ENCODE data around the gene PHF21A.
A peak's percentile ranks its signal among the peaks of the same experiment; 100 is the strongest.

PHF21A gene

GRCh38 chr11:46121301-46121723, at the start of gene PHF21A:
Gene PHF21A (minus strand): TSS chr11:46121454. CDS start chr11:46084219, 37,235 bp downstream.
- TF ChIP-seq EZH2 (IDR thresholded peaks at IDR 0.05; ENCODE audit: borderline replicate concordance, low read length) (no peak), CTCF (IDR thresholded peaks at IDR 0.05; ENCODE audit: low read length) (no peak)
- peaks cover 29% of the 10 kb centered on the region for H3K79me2 ChIP-seq (ENCODE audit: insufficient read depth, low read length)
- no peaks in the 10 kb centered on the region for H3K9me3 ChIP-seq (ENCODE audit: low read length)
- peak within 1 kb of the TSS; percentile 94 for H3K4me2 ChIP-seq (ENCODE audit: low read length)
- H3K27ac ChIP-seq (ENCODE audit: low read depth, low read length, poor library complexity, severe bottlenecking), result peak within 1 kb of the TSS; percentile 92
- peak within 1 kb of the TSS; percentile 78 for H3K4me3 ChIP-seq (ENCODE audit: low read depth, low read length, poor library complexity, severe bottlenecking)
- H2AFZ ChIP-seq (ENCODE audit: low read length), result peak within 1 kb of the TSS; percentile 28; the same call in 1 of the 2 replicates
- peaks cover 6% of the 10 kb centered on the region; the same call in 1 of the 2 replicates for H3F3A ChIP-seq (ENCODE audit: insufficient read depth, low read length)
- no peaks in the 10 kb centered on the region for H3K27me3 ChIP-seq (ENCODE audit: insufficient read depth, low read length)
- H3K36me3 ChIP-seq (ENCODE audit: insufficient read depth, low read length), result no peaks in the 10 kb centered on the region
- no peaks in the 10 kb centered on the region for H3K9me2 ChIP-seq (ENCODE audit: low read depth, low read length)
- no peaks in the 10 kb centered on the region for H4K20me1 ChIP-seq (ENCODE audit: insufficient read depth, low read length)
- H3K9ac ChIP-seq (ENCODE audit: low read length), result peak within 1 kb of the TSS; percentile 86
- peaks cover 36% of the 10 kb centered on the region for H3K4me1 ChIP-seq (ENCODE audit: insufficient read depth, low read length, severe bottlenecking)

DNA sequence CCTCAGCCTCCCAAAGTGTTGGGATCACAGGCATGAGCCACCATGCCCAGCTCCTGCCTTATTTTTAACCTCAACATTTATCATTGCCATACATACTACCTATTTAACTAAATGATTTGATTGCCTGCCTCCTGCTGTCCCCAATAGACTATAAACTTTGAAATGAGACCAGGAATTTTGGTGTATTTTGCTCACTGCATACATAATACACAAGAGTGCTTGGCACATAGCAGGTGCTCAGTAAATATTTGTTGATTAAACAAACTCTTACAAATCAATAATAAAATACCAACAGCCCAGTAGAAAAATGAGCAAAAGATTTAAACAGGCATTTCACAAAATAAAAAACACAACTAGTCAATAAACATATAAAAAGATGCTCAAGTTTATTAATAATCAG, 49.5 kb upstream of the PHF21A start:
- Histone ChIP-seq H4K20me1 (ENCODE audit: insufficient read depth, low read length) (no peaks in the 10 kb centered on the region), H3K4me3 (ENCODE audit: low read depth, low read length, poor library complexity, severe bottlenecking) (no peak overlapping the region), H3K4me1 (ENCODE audit: insufficient read depth, low read length, severe bottlenecking) (no peaks in the 10 kb centered on the region), H3K36me3 (ENCODE audit: insufficient read depth, low read length) (no peaks in the 10 kb centered on the region), H3K9me3 (ENCODE audit: low read length) (no peaks in the 10 kb centered on the region), H3K4me2 (ENCODE audit: low read length) (no peak overlapping the region), H3K27ac (ENCODE audit: low read depth, low read length, poor library complexity, severe bottlenecking) (no peak overlapping the region), H3K9me2 (ENCODE audit: low read depth, low read length) (no peaks in the 10 kb centered on the region), H2AFZ (ENCODE audit: low read length) (no peak overlapping the region), H3K27me3 (ENCODE audit: insufficient read depth, low read length) (no peaks in the 10 kb centered on the region), H3K79me2 (ENCODE audit: insufficient read depth, low read length) (no peaks in the 10 kb centered on the region), H3K9ac (ENCODE audit: low read length) (no peak overlapping the region), H3F3A (ENCODE audit: insufficient read depth, low read length) (no peaks in the 10 kb centered on the region)
- TF ChIP-seq CTCF (IDR thresholded peaks at IDR 0.05; ENCODE audit: low read length), result no peak
- no peak for TF ChIP-seq EZH2 (IDR thresholded peaks at IDR 0.05; ENCODE audit: borderline replicate concordance, low read length)

- H2AFZ ChIP-seq (ENCODE audit: low read length), result no peak overlapping the region
- no peak overlapping the region for H3K27ac ChIP-seq (ENCODE audit: low read depth, low read length, poor library complexity, severe bottlenecking)
- no peak overlapping the region for H3K9ac ChIP-seq (ENCODE audit: low read length)
- H3K27me3 ChIP-seq (ENCODE audit: insufficient read depth, low read length), result peaks cover 3% of the 10 kb centered on the region; the same call in 1 of the 2 replicates
- H3K36me3 ChIP-seq (ENCODE audit: insufficient read depth, low read length), result no peaks in the 10 kb centered on the region
- no peaks in the 10 kb centered on the region for H4K20me1 ChIP-seq (ENCODE audit: insufficient read depth, low read length)
- H3K79me2 ChIP-seq (ENCODE audit: insufficient read depth, low read length), result no peaks in the 10 kb centered on the region
- no peaks in the 10 kb centered on the region for H3K9me3 ChIP-seq (ENCODE audit: low read length)
- no peak for TF ChIP-seq CTCF (IDR thresholded peaks at IDR 0.05; ENCODE audit: low read length)
- no peak for TF ChIP-seq EZH2 (IDR thresholded peaks at IDR 0.05; ENCODE audit: borderline replicate concordance, low read length)
- H3K9me2 ChIP-seq (ENCODE audit: low read depth, low read length), result no peaks in the 10 kb centered on the region
- no peak overlapping the region for H3K4me2 ChIP-seq (ENCODE audit: low read length)
- H3K4me1 ChIP-seq (ENCODE audit: insufficient read depth, low read length, severe bottlenecking), result peaks cover 6% of the 10 kb centered on the region
- no peaks in the 10 kb centered on the region for H3F3A ChIP-seq (ENCODE audit: insufficient read depth, low read length)
- no peak overlapping the region for H3K4me3 ChIP-seq (ENCODE audit: low read depth, low read length, poor library complexity, severe bottlenecking)
Measured at GRCh38 chr11:46162700-46163099, 41.4 kb upstream of the PHF21A start.

Measured in OCI-LY1 (cell line).